Duodenal mucosa (tissue), 2 donors: ENCODE measurements around the gene SBF1.
"Not testable (repeated sequence)": the region's sequence is repeated elsewhere in the genome, so short reads cannot be mapped to it uniquely, and the experiment has no call there.

ENCODE experiments used
- H3K27ac ChIP-seq: one replicate; pipeline ENCODE4 v1.7.0; 2013; ENCODE audit warnings: low read depth, low read length
- H3K27me3 ChIP-seq, 2 donors: one replicate each; pipeline ENCODE4 v1.7.0; 2013; ENCODE audit warnings: low read length in 2 of 2, control low read depth in 1 of 2; ENCODE audit not compliant: insufficient read depth in 2 of 2, control insufficient read depth in 1 of 2
- H3K36me3 ChIP-seq, 2 donors: one replicate each; pipeline ENCODE4 v1.7.0; 2013; ENCODE audit warnings: low read length in 2 of 2, control low read depth in 1 of 2; ENCODE audit not compliant: insufficient read depth in 2 of 2, control insufficient read depth in 1 of 2
- H3K4me1 ChIP-seq, 2 donors: one replicate each; pipeline ENCODE4 v1.7.0; 2013; ENCODE audit warnings: low read length in 2 of 2, control low read depth in 1 of 2; ENCODE audit not compliant: insufficient read depth in 2 of 2, control insufficient read depth in 1 of 2
- H3K4me3 ChIP-seq, 2 donors: one replicate each; pipeline ENCODE4 v1.7.0; 2013; ENCODE audit warnings: low read length in 2 of 2, low read depth in 1 of 2
- H3K9ac ChIP-seq, 2 donors: one replicate each; pipeline ENCODE4 v1.7.0; 2013; ENCODE audit warnings: low read length in 2 of 2, low read depth in 1 of 2
- H3K9me3 ChIP-seq, 2 donors: one replicate each; pipeline ENCODE4 v1.7.0; 2013; ENCODE audit warnings: low read length in 2 of 2, control low read depth in 1 of 2; ENCODE audit not compliant: control insufficient read depth in 1 of 2

Gene SBF1

DNA sequence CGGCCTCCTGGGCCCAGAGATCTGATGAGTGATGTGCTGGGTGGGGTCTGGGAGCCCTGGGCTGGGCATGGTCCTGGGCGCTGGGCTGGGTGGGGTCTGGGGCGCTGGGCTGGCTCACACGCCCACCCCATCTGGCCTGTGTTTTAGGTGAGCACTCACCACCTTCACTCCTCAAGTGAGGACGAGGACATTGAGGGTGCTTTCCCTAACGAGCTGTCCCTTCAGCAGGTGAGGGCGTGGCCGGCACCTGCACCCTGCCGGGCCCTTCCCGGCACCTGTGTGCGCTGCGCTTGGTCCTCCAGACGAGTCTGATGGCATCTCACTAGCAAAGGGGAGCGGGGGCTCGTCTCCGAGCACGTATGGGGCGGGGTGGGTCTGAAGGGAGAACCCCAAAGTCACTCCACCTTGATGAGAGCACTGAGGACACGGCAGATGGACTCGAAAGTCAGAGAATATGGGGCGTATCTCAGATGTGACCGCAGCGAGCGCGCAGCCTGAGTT lies 37.9 kb downstream of the SBF1 start:
- H3K27me3 ChIP-seq = no peaks in the 10 kb centered on the region
- peaks cover 14 to 73% of the 10 kb centered on the region in 2 donors for H3K36me3 ChIP-seq
- H3K9me3 ChIP-seq = no peaks in the 10 kb centered on the region
- H3K4me3 ChIP-seq = no peak overlapping the region
- H3K9ac ChIP-seq = no peak overlapping the region
- no peak overlapping the region for H3K27ac ChIP-seq
- no peaks in the 10 kb centered on the region for H3K4me1 ChIP-seq

DNA sequence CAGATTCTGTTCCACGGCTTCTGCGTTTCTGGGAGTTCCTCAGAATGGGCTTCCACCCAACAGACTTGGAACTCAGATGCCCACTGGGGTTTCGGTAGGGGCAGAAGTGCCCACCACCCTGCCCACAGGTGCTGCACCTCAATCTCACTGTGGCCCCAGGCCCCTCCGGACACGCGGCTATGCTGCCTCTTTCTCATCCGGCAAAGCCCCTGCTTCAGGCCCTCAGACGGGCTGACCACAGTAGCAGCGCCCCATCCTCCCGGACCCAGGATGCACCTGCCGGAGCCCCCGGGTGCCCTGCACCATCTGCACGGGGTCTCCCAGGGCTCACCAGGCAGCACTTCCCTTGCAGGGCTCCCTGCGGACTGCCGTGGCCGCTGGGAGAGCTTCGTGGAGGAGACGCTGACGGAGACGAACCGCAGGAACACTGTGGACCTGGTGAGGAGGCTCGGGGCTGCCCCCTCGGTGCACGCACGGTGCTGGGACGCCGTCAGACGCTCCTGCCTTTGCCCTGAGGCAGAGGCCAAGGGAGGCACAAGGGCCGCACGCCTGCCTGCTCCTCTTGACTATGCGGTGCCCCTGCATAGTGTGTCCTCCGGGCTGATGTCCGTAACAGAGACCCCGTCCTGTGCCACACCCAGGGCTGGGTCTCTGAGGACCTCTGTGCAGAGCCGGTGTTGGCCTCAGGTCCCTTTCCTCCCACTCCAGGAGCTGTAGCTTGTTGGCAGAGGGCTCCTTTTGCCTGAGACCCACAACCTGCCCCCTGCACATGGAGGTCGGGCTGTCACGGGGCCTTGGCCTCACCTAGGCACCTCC lies 38.6 kb downstream of the SBF1 start:
- Histone ChIP-seq H3K9me3 (no peaks in the 10 kb centered on the region), H3K27me3 (no peaks in the 10 kb centered on the region), H3K4me3 (no peak overlapping the region), H3K9ac (no peak overlapping the region), H3K4me1 (no peaks in the 10 kb centered on the region), H3K27ac (no peak overlapping the region), H3K36me3 (peaks cover 19 to 74% of the 10 kb centered on the region in 2 donors)

DNA sequence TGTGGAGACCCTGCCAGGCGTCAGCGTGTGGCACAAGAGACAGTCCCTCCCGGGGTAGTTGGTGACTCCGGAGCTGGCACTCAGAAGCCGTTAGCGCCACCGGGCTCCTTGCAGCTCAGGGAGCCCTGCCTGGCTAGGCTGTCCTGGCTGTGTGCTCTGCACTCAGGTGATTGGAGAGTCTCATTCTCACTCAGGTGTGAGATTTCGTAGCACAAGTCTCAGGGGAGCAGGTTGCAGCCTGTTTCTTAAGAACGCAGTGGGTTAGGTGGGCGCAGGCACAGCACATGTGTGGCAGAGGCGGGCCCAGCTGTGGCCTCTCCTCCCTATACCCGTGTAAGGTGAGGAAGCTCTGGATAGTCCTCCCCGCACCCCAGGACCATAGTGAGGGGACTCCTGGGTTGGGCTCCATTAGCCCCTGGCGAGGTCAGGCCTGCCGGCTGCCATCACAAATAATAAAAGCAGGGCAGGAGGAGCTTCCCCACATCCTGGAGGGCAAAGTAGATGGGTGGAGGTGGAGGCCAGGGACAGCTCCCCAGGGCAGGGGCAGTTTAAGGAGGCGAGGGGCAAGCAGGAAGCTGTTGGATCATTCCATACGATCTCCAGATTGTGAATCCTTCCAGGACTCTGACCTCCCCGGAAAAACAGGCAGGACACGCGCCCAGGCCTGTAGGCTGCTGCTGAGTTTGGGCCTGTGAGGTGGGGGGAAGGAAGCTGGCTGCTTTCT lies 39.4 kb downstream of the SBF1 start:
- H3K4me3 ChIP-seq = no peak overlapping the region
- H3K27ac ChIP-seq = no peak overlapping the region
- H3K9ac ChIP-seq = no peak overlapping the region
- H3K9me3 ChIP-seq = no peaks in the 10 kb centered on the region
- peaks cover 24 to 77% of the 10 kb centered on the region in 2 donors for H3K36me3 ChIP-seq
- H3K4me1 ChIP-seq = no peaks in the 10 kb centered on the region
- H3K27me3 ChIP-seq = no peaks in the 10 kb centered on the region

DNA sequence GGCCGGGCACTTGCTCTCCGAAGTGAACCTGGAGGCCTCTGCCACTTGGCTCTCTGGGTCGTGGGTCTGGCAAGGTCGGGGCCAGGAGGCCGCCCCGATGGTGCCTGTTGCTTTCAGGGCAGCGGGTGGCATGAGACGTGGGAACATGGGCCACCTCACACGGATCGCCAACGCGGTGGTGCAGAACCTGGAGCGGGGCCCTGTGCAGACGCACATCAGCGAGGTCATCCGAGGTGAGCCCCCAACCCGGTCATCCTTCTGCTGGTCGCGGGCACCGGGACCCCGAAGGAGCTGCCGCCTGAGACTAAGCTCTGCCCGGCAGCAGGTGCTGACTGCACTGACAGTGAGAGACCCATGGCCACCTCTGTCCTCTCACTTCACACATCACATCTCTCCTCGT lies 40.0 kb downstream of the SBF1 start:
- Histone ChIP-seq H3K9ac (no peak overlapping the region), H3K36me3 (peaks cover 27 to 77% of the 10 kb centered on the region in 2 donors), H3K4me3 (no peak overlapping the region)

DNA sequence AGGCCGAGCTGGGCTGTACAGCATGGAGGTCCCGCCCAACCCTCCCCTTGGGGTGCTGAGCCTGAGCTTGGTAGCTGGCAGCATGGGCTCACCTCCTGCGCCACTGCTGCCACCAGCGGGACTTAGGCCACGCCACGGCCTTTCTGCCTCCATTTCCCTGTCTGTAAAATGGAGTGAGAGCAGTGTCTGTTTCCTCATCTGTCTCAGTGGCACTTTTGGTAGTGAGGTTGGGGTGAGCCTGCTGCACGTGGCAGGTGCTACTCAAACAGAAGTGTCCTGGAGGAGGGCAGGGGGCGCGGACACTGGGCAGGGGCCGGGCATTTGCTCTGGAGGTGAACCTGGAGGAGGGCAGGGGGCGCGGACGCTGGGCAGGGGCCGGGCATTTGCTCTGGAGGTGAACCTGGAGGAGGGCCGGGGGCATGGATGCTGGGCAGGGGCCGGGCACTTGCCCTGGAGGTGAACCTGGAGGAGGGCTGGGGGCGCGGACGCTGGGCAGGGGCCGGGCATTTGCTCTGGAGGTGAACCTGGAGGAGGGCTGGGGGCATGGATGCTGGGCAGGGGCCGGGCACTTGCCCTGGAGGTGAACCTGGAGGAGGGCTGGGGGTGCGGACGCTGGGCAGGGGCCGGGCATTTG lies 41.8 kb downstream of the SBF1 start:
- H3K36me3 ChIP-seq = peaks cover 31 to 73% of the 10 kb centered on the region in 2 donors
- not testable (repeated sequence) for H3K4me1 ChIP-seq, H3K4me3 ChIP-seq, H3K9ac ChIP-seq, H3K27ac ChIP-seq, H3K9me3 ChIP-seq, H3K27me3 ChIP-seq

More for the DNA sequence above, 40.0 kb downstream of the SBF1 start:
- H3K9me3 ChIP-seq = no peaks in the 10 kb centered on the region
- no peaks in the 10 kb centered on the region for H3K4me1 ChIP-seq
- no peak overlapping the region for H3K27ac ChIP-seq
- H3K27me3 ChIP-seq = no peaks in the 10 kb centered on the region

DNA sequence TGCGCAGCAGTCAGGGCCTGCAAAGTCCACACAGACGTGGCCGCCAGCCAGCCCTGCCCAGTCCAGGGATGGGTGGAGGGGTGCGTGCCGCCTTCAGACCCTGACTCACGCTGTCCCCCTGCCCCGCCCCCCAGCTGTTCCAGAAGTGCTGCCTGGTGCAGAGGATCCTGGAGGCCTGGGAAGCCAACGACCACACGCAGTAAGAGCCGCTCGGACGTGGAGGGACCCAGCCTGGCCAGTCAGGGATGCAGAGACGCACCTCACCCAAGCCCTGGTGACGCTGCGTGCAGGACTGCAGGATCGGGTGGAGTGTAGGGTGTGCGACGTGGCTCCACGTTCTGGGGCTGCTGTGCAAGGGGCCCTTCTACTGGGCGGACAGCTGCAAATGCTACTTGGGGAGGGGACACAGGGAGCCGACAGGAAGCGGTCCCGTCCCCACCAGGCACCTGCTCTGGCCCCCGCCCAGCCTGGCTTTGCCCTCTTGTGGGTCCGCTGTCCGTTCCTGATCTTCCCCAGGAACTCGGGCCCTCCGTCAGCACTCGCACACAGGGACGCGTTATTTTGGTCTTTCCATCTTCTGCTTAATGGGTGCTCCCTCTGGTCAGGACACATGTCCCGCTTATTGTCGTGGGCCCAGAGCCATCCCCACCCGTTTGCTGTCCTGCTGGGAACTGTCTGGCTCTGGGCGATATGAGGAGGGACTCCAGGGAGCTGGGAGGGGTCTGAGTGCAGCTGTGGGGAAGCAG lies 42.5 kb downstream of the SBF1 start:
- no peak overlapping the region for H3K27ac ChIP-seq
- H3K36me3 ChIP-seq = peaks cover 31 to 67% of the 10 kb centered on the region in 2 donors
- H3K9me3 ChIP-seq = no peaks in the 10 kb centered on the region
- no peaks in the 10 kb centered on the region for H3K27me3 ChIP-seq
- H3K4me3 ChIP-seq = no peak overlapping the region
- H3K4me1 ChIP-seq = no peaks in the 10 kb centered on the region
- no peak overlapping the region for H3K9ac ChIP-seq

DNA sequence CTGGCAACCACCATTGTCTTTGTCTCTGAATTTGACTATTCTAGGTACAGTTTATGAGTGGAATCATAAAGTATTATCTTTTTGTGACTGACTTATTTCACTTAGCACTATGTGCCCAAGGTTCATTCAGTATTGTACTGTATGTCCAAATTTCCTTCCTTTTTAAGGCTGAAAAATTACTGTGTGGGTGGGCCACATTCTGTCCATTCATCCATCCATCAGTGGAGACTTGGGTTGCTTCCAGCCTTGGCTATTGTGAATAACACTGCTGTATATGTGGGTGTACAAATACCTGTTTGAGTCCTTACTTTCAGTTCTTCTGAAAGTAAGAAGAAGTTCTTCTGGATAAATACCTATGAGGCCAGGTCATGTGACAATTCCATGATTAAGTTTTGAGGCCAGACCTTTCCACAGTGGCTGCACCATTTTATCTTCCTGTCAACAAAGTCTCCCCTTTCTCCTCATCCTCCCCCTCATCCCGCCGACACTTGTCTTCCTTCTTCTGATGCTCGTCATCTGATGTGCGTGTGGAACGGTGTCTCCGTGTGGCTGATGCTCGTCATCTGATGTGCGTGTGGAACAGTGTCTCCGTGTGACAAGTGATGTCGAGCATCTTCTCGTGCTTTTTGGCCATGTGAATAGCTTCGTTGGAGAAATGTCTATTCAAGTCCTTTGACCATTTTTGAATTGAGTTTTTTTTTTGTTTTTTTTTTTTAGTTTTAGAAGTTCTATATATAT lies 49.5 kb downstream of the SBF1 start:
- H3K9ac ChIP-seq = no peak overlapping the region
- H3K4me1 ChIP-seq = no peaks in the 10 kb centered on the region
- peaks cover 47 to 70% of the 10 kb centered on the region in 2 donors for H3K36me3 ChIP-seq
- no peaks in the 10 kb centered on the region for H3K9me3 ChIP-seq
- no peaks in the 10 kb centered on the region for H3K27me3 ChIP-seq
- H3K27ac ChIP-seq = no peak overlapping the region
- no peak overlapping the region for H3K4me3 ChIP-seq

DNA sequence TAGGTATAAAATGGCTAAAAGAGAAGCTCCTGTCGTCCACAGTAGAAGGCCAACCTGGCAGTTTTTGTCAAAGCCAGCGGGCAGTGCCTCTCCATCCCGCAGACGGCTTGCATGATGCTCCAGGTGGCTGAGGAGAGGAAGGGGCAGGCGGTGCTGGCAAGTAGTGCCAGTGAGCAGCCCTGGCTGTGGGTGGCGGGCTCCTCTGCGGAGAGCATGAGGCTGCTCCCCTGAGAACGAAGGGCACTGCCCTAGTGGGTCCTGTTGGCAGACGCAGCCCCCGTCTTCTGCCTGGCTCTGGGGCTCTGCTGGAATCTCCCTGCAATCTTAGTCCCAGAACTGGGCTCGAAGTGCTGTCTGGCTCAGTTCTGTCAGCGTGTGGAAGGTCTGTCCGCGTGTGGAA lies 50.9 kb downstream of the SBF1 start:
- peaks cover 49 to 71% of the 10 kb centered on the region in 2 donors for H3K36me3 ChIP-seq
- H3K9ac ChIP-seq = no peak overlapping the region
- H3K4me1 ChIP-seq = no peaks in the 10 kb centered on the region
- no peak overlapping the region for H3K27ac ChIP-seq
- H3K27me3 ChIP-seq = no peaks in the 10 kb centered on the region
- no peaks in the 10 kb centered on the region for H3K9me3 ChIP-seq
- H3K4me3 ChIP-seq = no peak overlapping the region

DNA sequence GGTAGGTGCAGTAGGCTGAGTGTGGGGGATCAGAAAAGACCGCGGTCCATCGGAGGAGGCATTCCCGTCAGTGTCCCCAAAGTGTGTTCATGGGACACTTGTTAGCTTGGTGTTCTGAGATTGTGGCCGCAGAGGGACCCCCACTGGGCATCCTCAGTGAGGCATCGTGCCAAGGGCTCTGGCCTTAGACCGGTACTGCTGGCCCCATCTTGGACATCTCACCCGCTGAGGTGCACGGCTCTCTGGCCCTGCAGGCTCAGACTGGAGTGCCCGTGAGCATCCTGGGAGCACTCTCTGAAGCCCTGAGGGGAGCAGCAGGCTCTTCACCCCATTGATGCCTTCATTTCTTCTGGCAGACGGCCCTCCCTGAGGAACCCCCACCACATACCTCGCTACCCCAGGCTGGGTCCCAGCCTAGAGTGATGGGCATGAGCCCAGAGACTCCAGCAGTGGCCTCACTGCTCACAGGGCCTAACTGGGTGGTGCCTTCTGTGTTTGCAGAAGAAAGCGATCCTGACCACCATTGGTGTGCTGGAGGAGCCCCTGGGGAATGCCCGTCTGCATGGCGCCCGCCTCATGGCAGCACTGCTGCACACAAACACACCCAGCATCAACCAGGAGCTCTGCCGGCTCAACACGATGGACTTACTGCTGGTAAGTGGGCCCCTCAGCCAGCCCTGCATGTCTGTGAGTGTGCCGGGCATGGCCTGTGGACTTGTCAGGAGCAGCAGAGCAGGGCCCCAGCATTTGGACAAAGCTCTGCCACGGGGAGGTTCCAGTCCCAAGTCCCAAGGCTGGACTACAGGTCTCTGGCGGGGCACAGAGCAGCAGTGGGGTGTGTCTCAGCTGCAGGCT lies 51.6 kb downstream of the SBF1 start:
- no peak overlapping the region for H3K9ac ChIP-seq
- H3K4me3 ChIP-seq = no peak overlapping the region
- H3K36me3 ChIP-seq = peaks cover 54 to 69% of the 10 kb centered on the region in 2 donors

More for the DNA sequence above, 51.6 kb downstream of the SBF1 start:
- no peaks in the 10 kb centered on the region for H3K27me3 ChIP-seq
- H3K9me3 ChIP-seq = no peaks in the 10 kb centered on the region
- H3K27ac ChIP-seq = no peak overlapping the region
- no peaks in the 10 kb centered on the region for H3K4me1 ChIP-seq
